ENCODE measurements around the gene TACO1.

Gene TACO1

GRCh38 chr17:63601439-63602371 is 1.0 kb downstream of the TACO1 start:
- peak; percentile 80 for DNase-seq

GRCh38 chr17:63609816-63610573 is 9.3 kb downstream of the TACO1 start:
- DNase-seq: no peak

DNA sequence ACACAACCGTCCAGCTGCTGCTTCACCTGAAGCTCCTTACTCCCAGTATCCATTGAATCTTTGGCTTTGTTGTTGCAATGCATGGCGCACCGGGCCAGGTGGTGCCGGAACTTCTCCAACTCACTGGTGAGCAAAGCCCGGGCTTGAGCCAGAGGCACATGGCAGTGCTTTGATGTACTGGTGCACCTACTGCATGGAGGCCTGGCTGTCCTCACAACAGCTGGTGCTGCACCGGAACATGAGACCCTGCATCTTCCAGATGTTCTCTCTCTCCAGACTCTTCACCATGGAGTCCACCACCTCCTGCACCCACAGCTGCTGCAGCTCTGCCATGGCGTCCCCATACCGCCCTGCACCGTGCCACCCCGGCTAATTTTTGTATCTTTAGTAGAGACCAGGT is 10.2 kb downstream of the TACO1 start:
- no peak for DNase-seq

DNA sequence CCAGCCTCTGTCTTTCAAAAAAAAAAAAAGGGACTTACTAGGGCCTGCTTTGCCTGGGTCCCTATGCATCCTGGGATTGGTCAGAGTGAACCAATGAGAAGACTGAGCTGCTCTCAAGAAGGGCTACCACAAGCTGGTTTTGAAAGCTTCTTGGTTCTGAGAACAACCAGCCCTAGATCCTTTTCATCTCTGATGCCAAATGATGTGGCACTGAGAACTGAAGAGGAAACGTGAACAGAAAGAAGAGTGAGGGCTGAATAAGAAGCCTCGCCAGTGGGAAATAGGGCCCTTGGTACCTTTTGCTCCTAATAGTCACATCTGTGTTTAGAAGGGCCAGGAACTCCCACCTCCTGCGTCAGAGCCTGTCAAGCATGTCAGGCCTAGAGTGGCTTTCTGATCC is 10.7 kb downstream of the TACO1 start:
- DNase-seq: no peak

- no peak for DNase-seq
Measured at GRCh38 chr17:63613663-63614062, 13.0 kb downstream of the TACO1 start.

DNA sequence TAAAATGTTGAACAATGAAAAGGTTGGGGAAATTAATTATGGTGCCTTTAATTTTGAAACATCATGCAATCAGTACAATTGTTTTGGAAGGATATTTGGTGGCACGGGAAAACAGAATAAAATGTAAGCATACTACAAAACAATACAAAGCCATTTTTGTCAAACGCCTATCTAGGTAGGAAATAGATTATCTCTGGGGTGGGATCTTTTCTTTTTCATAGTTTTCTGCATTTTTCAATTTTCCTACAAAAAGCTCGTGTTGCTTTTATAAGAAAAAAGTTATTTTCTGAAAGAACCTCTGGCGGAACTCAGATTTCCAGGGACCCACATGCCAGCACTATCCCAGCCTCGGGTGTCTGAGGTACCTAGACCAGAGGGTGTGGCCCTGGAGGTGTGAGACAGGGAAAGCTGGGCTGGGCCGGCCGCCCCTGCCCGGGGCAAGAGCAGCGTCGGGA is 20.6 kb downstream of the TACO1 start:
- DNase-seq: no peak

DNA sequence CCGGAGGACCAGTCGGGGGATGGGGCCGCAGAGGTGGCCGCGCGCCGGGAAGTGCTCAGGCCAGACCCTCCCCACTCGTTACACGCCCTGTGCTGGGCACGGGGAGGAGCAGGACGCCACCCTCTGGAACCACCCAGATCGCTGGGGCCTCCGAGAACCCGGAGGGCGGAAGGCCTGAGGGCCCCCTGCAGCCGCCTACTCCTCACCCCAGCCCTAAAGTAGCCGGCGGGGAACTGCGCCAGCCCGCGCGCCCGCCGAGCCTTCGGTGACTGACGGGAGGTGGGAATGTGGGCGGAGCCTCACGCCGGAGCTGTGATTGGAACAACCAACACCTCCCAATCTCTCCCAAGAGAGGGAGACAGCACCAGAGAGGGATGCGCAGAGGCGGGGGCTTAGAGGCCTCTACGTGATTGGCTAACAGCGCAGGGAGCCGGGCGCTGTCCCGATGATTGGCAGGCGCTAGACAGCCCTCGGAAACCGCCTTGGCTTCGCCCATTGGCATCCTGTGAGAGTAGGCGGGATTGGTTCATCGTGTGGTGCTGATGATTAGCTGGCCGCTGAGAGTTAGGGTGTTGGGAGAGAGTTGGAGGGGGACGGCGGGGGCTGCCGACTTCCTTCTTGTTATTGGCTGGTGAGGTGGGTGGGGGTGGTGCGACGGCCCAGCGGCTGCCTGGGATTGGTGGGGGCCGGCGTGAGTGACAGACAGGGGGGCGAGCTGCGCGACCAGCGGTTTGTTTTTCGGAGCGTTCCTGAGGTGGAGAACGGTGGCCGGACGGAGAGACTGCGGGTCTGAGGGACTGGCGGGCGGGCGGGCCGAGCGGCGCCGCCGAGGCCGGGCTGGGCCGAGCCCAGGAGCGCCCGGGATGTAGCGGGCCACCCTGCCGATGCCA is 21.2 kb downstream of the TACO1 start, which contains the start of gene MAP3K3:
Gene MAP3K3, plus strand, starts transcription at position 734 of the 890 bp plus-strand sequence. CDS start 343 bp downstream, outside the sequence.
- peak; percentile 100 for DNase-seq

GRCh38 chr17:63622574-63623390 is 22.1 kb downstream of the TACO1 start:
- DNase-seq: peak; percentile 19

- no peak for DNase-seq
Measured at GRCh38 chr17:63623786-63624530, 23.3 kb downstream of the TACO1 start.

DNA sequence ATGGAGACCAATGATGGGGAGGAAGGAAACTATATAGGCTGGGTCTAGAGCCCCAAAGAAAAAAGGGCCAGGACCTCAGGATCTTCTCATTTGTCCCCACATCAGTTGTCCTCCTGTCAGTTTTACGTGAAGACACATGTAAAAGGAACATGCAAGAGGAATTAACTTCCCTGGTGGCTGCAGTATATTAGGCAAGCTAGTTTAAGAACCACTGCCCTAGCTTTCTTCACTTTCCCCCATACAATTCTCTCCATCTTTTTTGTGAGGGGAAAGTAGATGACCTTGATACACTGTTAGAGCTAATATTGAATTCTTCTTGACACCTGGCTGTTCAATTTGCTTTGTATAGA is 23.8 kb downstream of the TACO1 start:
- DNase-seq: no peak

DNA sequence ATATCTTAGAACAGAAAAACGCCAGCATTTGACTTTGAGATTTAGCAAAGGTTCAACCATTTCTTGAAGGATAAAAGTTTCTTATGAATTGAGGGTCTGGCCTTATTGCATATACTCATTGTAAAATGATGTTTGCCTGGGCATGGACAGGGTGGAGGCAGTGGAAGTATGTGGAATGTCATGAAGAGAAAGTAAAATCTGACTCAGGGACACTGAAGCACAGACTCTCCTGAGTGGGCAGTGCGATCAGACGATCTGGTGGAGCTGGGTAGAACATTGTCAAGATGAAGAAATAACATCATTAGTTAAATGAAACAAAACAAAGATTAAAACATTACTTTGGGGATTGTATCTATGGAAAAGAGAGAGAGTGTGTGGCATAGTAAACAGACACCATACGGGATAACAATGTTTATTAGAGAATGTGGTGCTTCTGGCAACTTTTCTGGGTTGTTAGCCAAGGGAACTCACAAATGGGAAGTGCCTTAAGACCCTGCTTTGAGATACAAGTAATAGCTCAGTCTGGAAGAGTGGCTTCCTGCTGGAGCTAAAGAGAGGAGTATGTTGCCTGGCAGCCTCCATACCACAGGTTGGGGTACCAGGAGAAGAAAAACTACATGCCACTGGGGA is 26.0 kb downstream of the TACO1 start:
- DNase-seq: no peak

- no peak for DNase-seq
Measured at GRCh38 chr17:63629627-63630026, 28.9 kb downstream of the TACO1 start.

- DNase-seq: no peak
Measured at GRCh38 chr17:63631062-63631461, 30.4 kb downstream of the TACO1 start.

DNA sequence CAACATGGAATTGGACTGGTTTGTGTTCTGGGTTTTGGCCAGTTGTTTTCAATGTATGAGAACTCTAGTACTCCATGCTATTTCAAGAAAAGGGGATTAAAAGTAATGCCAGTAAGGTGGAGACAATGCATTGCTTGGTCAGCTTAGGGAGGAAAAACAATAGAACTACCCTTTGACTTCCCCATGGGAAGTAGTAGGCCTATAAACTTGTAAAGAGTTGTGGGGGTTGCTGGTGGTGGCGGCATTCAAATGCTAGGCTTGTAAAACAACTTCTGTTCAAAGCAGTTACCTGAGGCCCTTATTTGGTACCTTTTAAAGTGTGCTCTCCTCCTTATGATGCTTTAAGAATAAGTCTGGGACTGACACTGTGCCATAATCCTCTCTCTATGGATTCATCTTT is 30.9 kb downstream of the TACO1 start:
- no peak for DNase-seq

DNA sequence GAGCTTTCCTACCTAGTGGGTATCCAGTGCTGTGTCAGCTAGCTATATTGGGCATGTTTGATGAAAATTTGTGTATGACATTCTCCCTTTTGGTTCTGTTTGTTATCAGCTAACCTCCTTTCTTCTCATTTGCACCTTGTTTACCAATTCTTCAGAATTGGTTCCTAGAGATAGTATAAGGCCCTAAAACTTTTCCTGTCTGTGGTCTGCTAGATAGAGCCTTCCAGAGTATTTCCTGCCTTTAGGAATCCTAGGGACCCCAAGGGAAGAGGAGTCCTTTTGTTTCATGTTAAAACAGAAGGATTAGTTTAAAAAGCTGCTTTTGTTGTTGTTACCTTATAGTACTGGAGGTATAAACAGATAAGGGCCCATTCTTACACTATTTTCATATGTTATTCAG is 33.0 kb downstream of the TACO1 start:
- DNase-seq: no peak

DNA sequence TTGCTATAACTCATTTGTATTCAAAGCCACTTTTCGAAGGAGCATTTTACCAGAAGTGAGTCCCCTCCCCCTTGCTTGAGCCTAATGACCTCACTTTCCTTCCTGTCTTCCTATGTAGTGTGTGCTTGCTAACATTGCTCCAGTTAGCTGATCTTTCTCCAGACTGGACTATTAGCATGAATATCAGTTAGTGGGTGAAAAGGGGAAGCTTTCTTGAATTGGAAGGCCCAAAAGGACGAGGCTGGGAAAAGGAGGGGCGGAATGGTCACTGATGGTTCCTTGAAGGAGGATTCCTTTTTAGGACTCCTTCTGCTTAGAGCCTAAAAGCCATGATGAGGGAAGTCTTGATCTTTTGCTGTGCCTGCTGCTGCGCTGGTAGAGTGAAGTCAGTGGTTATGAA is 33.5 kb downstream of the TACO1 start:
- DNase-seq: no peak

DNA sequence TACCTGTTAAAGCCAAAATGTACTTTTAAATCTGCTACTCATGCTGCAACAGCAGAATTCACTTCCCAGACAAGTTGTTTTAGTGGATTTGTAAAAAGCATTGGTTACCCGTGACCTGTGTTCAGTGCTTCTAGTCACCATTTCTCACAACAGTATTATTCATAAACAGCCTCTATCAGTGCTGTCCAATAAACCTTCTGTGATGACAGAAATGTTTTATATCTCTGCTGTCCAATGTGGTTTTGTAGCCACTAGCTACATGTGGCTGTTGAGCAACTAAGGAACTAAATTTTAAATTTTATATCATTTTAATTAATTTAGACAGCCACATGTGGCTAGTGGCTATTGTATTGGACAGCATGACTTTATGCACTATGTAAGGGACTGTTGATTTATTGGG is 34.1 kb downstream of the TACO1 start:
- no peak for DNase-seq

GRCh38 chr17:63635290-63635689 is 34.6 kb downstream of the TACO1 start:
- DNase-seq: no peak

- no peak for DNase-seq
Measured at GRCh38 chr17:63635787-63636186, 35.1 kb downstream of the TACO1 start.

DNA sequence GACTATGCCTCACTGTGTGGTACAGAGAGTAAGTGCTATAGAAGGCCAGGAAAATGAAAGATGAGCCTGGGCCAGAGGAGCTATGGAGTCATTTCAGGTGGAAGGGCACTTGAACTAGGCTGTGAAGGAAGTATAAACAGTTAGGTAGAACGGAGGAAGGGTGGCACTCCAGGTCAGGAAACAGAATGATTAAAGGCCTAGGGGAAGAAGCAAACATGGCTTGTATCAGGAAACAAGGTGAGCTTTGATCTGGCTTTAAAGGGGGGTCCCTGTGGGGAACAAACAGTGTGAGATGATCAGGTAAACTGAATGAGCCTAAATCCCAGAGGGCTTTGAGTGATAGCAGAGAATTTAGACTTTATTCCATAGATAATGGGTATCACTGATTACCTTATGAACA is 38.4 kb downstream of the TACO1 start:
- no peak for DNase-seq

GRCh38 chr17:63640038-63640437 is 39.3 kb downstream of the TACO1 start:
- DNase-seq: no peak

All from NCI-H524 treated with DMSO at 0.1 percent for 48 hours (cell line).